Neural crest cell (in vitro differentiated cells): ENCODE measurements around the gene IGF2BP3. TPM values are rescaled to one million over a fixed set of nuclear protein-coding genes. Genes with fewer than 3 reads are reported as not detected.

Experiments
- DNase-seq: peaks from one replicate; pipeline ENCODE4 v3.0.0; 2021; ENCODE audit warnings: low read depth, mixed read lengths, low spot score
- H3K27ac Mint-ChIP-seq: one replicate; pipeline ENCODE4 v1.8.0; 2021; ENCODE audit warnings: mild to moderate bottlenecking, mixed read lengths; ENCODE audit not compliant: unreplicated experiment
- H3K27me3 Mint-ChIP-seq: 2 replicates; pipeline ENCODE4 v1.8.0; 2021; ENCODE audit warnings: low read depth, mild to moderate bottlenecking, mixed read lengths
- H3K36me3 Mint-ChIP-seq: 2 replicates; pipeline ENCODE4 v1.8.0; 2021; ENCODE audit warnings: low read depth, mild to moderate bottlenecking, mixed read lengths
- H3K4me1 Mint-ChIP-seq: 2 replicates; pipeline ENCODE4 v1.8.0; 2021; ENCODE audit warnings: mixed read lengths
- H3K4me3 Mint-ChIP-seq: one replicate; pipeline ENCODE4 v1.8.0; 2021; ENCODE audit warnings: mild to moderate bottlenecking, mixed read lengths
- H3K9me3 Mint-ChIP-seq: 2 replicates; pipeline ENCODE4 v1.8.0; 2021; ENCODE audit warnings: mixed read lengths
- CTCF ChIP-seq: fragments of 200-600 bp; sonication (generic); conservative IDR thresholded peaks from 2 replicates; pipeline ENCODE4 v1.5.0; 2021; ENCODE audit warnings: antibody characterized with exemption, mild to moderate bottlenecking
- total RNA-seq: library from RNA; stranded (reverse); gene quantifications from 2 replicates; pipeline ENCODE4 v1.2.1, GENCODE V29; 2021

Gene IGF2BP3
- total RNA-seq, 1 donor from 2014 or later = 117 TPM

GRCh38 chr7:23268746-23269145 lies 201.5 kb downstream of the IGF2BP3 start:
- no peak for TF ChIP-seq CTCF
- no peak overlapping the region for H3K27ac Mint-ChIP-seq

GRCh38 chr7:23268167-23268566 lies 202.1 kb downstream of the IGF2BP3 start:
- H3K36me3 Mint-ChIP-seq = no peaks in the 10 kb centered on the region
- TF ChIP-seq CTCF = no peak
- no peak overlapping the region for H3K27ac Mint-ChIP-seq
- no peaks in the 10 kb centered on the region for H3K9me3 Mint-ChIP-seq
- H3K4me3 Mint-ChIP-seq = no peak overlapping the region
- DNase-seq = no peak
- H3K4me1 Mint-ChIP-seq = no peaks in the 10 kb centered on the region
- peaks cover 6% of the 10 kb centered on the region for H3K27me3 Mint-ChIP-seq

More at GRCh38 chr7:23268746-23269145, 201.5 kb downstream of the IGF2BP3 start:
- Mint-ChIP-seq H3K27me3 (peaks cover 6% of the 10 kb centered on the region), H3K4me3 (no peak overlapping the region), H3K36me3 (no peaks in the 10 kb centered on the region), H3K4me1 (no peaks in the 10 kb centered on the region), H3K9me3 (no peaks in the 10 kb centered on the region)
- no peak for DNase-seq

GRCh38 chr7:23267357-23267756 lies 202.9 kb downstream of the IGF2BP3 start:
- Mint-ChIP-seq H3K9me3 (no peaks in the 10 kb centered on the region), H3K4me1 (no peaks in the 10 kb centered on the region), H3K27ac (no peak overlapping the region), H3K36me3 (no peaks in the 10 kb centered on the region), H3K27me3 (peaks cover 3% of the 10 kb centered on the region), H3K4me3 (no peak overlapping the region)
- no peak for DNase-seq
- TF ChIP-seq CTCF = no peak

GRCh38 chr7:23266918-23267317 lies 203.4 kb downstream of the IGF2BP3 start:
- Mint-ChIP-seq H3K9me3 (no peaks in the 10 kb centered on the region), H3K27me3 (no peaks in the 10 kb centered on the region)
- no peak for DNase-seq

GRCh38 chr7:23264916-23265458 lies 205.3 kb downstream of the IGF2BP3 start:
- Mint-ChIP-seq H3K27me3 (no peaks in the 10 kb centered on the region), H3K4me1 (no peaks in the 10 kb centered on the region), H3K4me3 (no peak overlapping the region), H3K27ac (no peak overlapping the region), H3K9me3 (no peaks in the 10 kb centered on the region), H3K36me3 (no peaks in the 10 kb centered on the region)
- no peak for TF ChIP-seq CTCF
- no peak for DNase-seq

More at GRCh38 chr7:23266918-23267317, 203.4 kb downstream of the IGF2BP3 start:
- Mint-ChIP-seq H3K4me3 (no peak overlapping the region), H3K36me3 (no peaks in the 10 kb centered on the region), H3K4me1 (no peaks in the 10 kb centered on the region), H3K27ac (no peak overlapping the region)
- no peak for TF ChIP-seq CTCF
